ENCODE measurements around the gene TSPAN18. TPM values are rescaled to one million over a fixed set of nuclear protein-coding genes. Genes with fewer than 3 reads are reported as not detected.

The TSPAN18 gene
- total RNA-seq, 2 experiments from 2014 or later: not detected

GRCh38 chr11:44811841-44812448 is 85.2 kb downstream of the TSPAN18 start:
- Histone ChIP-seq H3K36me3 (ENCODE audit: insufficient read depth, low read length) (no peaks in the 10 kb centered on the region), H2AFZ (ENCODE audit: low read length) (no peak overlapping the region), H3K9me3 (ENCODE audit: low read length) (no peaks in the 10 kb centered on the region), H3K27ac (ENCODE audit: low read depth, low read length, poor library complexity, severe bottlenecking) (no peak overlapping the region), H3K4me2 (ENCODE audit: low read length) (no peak overlapping the region), H3K79me2 (ENCODE audit: insufficient read depth, low read depth, low read length) (no peaks in the 10 kb centered on the region), H3K4me1 (ENCODE audit: insufficient read depth, low read length, poor library complexity, severe bottlenecking) (no peaks in the 10 kb centered on the region), H3K9me2 (ENCODE audit: insufficient read depth, low read length) (no peaks in the 10 kb centered on the region), H4K20me1 (ENCODE audit: insufficient read depth, low read length) (no peaks in the 10 kb centered on the region), H3K4me3 (ENCODE audit: low read depth, low read length, poor library complexity, severe bottlenecking) (no peak overlapping the region)
- no TSS peak for BruUV-seq (replicated peaks)
- ChIA-PET POLR2A (no interaction called here), CTCF (ENCODE audit: unreplicated experiment) (no interaction called here)
- intact Hi-C loops (cut with micrococcal nuclease; ENCODE audit: unreplicated experiment): no loop called here
- TF ChIP-seq CTCF (conservative IDR thresholded peaks at IDR 0.05; ENCODE audit: low read length): no peak
- TF ChIP-seq EZH2phosphoT487 (IDR thresholded peaks at IDR 0.05; ENCODE audit: borderline replicate concordance, low read depth, low read length): no peak
- no peak for DNase-seq (ENCODE audit: low spot score)

GRCh38 chr11:44812971-44813370 is 86.2 kb downstream of the TSPAN18 start:
- Histone ChIP-seq H3K9me3 (ENCODE audit: low read length) (no peaks in the 10 kb centered on the region), H3K9me2 (ENCODE audit: insufficient read depth, low read length) (no peaks in the 10 kb centered on the region), H4K20me1 (ENCODE audit: insufficient read depth, low read length) (no peaks in the 10 kb centered on the region), H3K79me2 (ENCODE audit: insufficient read depth, low read depth, low read length) (no peaks in the 10 kb centered on the region), H3K4me3 (ENCODE audit: low read depth, low read length, poor library complexity, severe bottlenecking) (no peak overlapping the region), H3K4me2 (ENCODE audit: low read length) (no peak overlapping the region), H3K36me3 (ENCODE audit: insufficient read depth, low read length) (no peaks in the 10 kb centered on the region), H3K27ac (ENCODE audit: low read depth, low read length, poor library complexity, severe bottlenecking) (no peak overlapping the region), H2AFZ (ENCODE audit: low read length) (no peak overlapping the region), H3K4me1 (ENCODE audit: insufficient read depth, low read length, poor library complexity, severe bottlenecking) (no peaks in the 10 kb centered on the region)
- intact Hi-C loops (cut with micrococcal nuclease; ENCODE audit: unreplicated experiment): no loop called here
- ChIA-PET CTCF (ENCODE audit: unreplicated experiment) (no interaction called here), POLR2A (no interaction called here)
- TF ChIP-seq CTCF (conservative IDR thresholded peaks at IDR 0.05; ENCODE audit: low read length): no peak
- TF ChIP-seq EZH2phosphoT487 (IDR thresholded peaks at IDR 0.05; ENCODE audit: borderline replicate concordance, low read depth, low read length): no peak
- no TSS peak for BruUV-seq (replicated peaks)
- DNase-seq (ENCODE audit: low spot score): no peak

GRCh38 chr11:44813401-44813800 is 86.6 kb downstream of the TSPAN18 start:
- CTCF ChIA-PET (ENCODE audit: unreplicated experiment): no interaction called here

More at GRCh38 chr11:44813401-44813800, 86.6 kb downstream of the TSPAN18 start:
- POLR2A ChIA-PET: no interaction called here
- Histone ChIP-seq H3K9me3 (ENCODE audit: low read length) (no peaks in the 10 kb centered on the region), H3K4me2 (ENCODE audit: low read length) (no peak overlapping the region), H3K9me2 (ENCODE audit: insufficient read depth, low read length) (no peaks in the 10 kb centered on the region), H2AFZ (ENCODE audit: low read length) (no peak overlapping the region), H3K79me2 (ENCODE audit: insufficient read depth, low read depth, low read length) (no peaks in the 10 kb centered on the region), H4K20me1 (ENCODE audit: insufficient read depth, low read length) (no peaks in the 10 kb centered on the region), H3K27ac (ENCODE audit: low read depth, low read length, poor library complexity, severe bottlenecking) (no peak overlapping the region), H3K36me3 (ENCODE audit: insufficient read depth, low read length) (no peaks in the 10 kb centered on the region), H3K4me3 (ENCODE audit: low read depth, low read length, poor library complexity, severe bottlenecking) (no peak overlapping the region), H3K4me1 (ENCODE audit: insufficient read depth, low read length, poor library complexity, severe bottlenecking) (no peaks in the 10 kb centered on the region)
- no peak for DNase-seq (ENCODE audit: low spot score)
- no TSS peak for BruUV-seq (replicated peaks)
- no peak for TF ChIP-seq CTCF (conservative IDR thresholded peaks at IDR 0.05; ENCODE audit: low read length)
- TF ChIP-seq EZH2phosphoT487 (IDR thresholded peaks at IDR 0.05; ENCODE audit: borderline replicate concordance, low read depth, low read length): no peak
- intact Hi-C loops (cut with micrococcal nuclease; ENCODE audit: unreplicated experiment): no loop called here
